ENCODE data around the gene PCK2.

Gene PCK2

GRCh38 chr14:24135584-24135833, 41.4 kb downstream of the PCK2 start (continued):
- TF ChIP-seq HIC1 (tag by site-specific recombination; IDR thresholded peaks at IDR 0.05) (no peak), PRDM6 (tag by site-specific recombination; IDR thresholded peaks at IDR 0.05) (no peak), ZNF266 (tag by site-specific recombination; IDR thresholded peaks at IDR 0.05; ENCODE audit: low read depth) (no peak), PBX3 (CRISPR knock-in tag; IDR thresholded peaks at IDR 0.05) (no peak), ZNF654 (tag by site-specific recombination; IDR thresholded peaks at IDR 0.05; ENCODE audit: low read depth) (no peak), BCL11A (tag by site-specific recombination; IDR thresholded peaks at IDR 0.05; ENCODE audit: low read depth) (no peak), ZNF626 (tag by site-specific recombination; IDR thresholded peaks at IDR 0.05) (no peak), ZNF280D (tag by site-specific recombination; IDR thresholded peaks at IDR 0.05) (no peak), ZNF274 (IDR thresholded peaks at IDR 0.05; ENCODE audit: low read length) (no peak), ZNF274 (tag by site-specific recombination; IDR thresholded peaks at IDR 0.05; ENCODE audit: borderline replicate concordance) (no peak), ZBTB21 (tag by site-specific recombination; IDR thresholded peaks at IDR 0.05) (no peak), ZNF624 (tag by site-specific recombination; IDR thresholded peaks at IDR 0.05) (no peak), ZNF138 (tag by site-specific recombination; IDR thresholded peaks at IDR 0.05; ENCODE audit: borderline replicate concordance) (no peak), ZBTB48 (tag by site-specific recombination; IDR thresholded peaks at IDR 0.05) (peak; percentile 87), ZNF510 (tag by site-specific recombination; IDR thresholded peaks at IDR 0.05; ENCODE audit: insufficient replicate concordance) (no peak), ZNF174 (tag by site-specific recombination; IDR thresholded peaks at IDR 0.05) (no peak), SCRT2 (tag by site-specific recombination; IDR thresholded peaks at IDR 0.05) (peak; percentile 97), ZFP37 (tag by site-specific recombination; IDR thresholded peaks at IDR 0.05) (no peak), ZNF140 (tag by site-specific recombination; IDR thresholded peaks at IDR 0.05) (no peak), SP2 (tag by site-specific recombination; IDR thresholded peaks at IDR 0.05) (no peak), REST (tag by site-specific recombination; IDR thresholded peaks at IDR 0.05) (no peak), ZFP69B (tag by site-specific recombination; IDR thresholded peaks at IDR 0.05) (no peak), ZNF114 (tag by site-specific recombination; IDR thresholded peaks at IDR 0.05) (no peak), MYNN (tag by site-specific recombination; IDR thresholded peaks at IDR 0.05; ENCODE audit: borderline replicate concordance) (no peak), TSHZ1 (tag by site-specific recombination; IDR thresholded peaks at IDR 0.05; ENCODE audit: borderline replicate concordance) (no peak), ZNF184 (tag by site-specific recombination; IDR thresholded peaks at IDR 0.05) (no peak)

Data from HEK293 (cell line).